Neural cell (in vitro differentiated cells): Measurements from ENCODE around the gene PANK2.

Experiments used
- EP300 ChIP-seq: fragments of 450-650 bp; conservative IDR thresholded peaks from 2 replicates; pipeline ENCODE4 v1.6.1; 2014; ENCODE audit warnings: antibody characterized with exemption, mild to moderate bottlenecking, moderate library complexity; ENCODE audit not compliant: poor library complexity, severe bottlenecking
- EZH2 ChIP-seq: fragments of 200-600, 300-800 bp; shearing (Covaris generic), sonication (generic); IDR thresholded peaks from 2 replicates; pipeline ENCODE4 v1.6.1; 2014; ENCODE audit warnings: antibody characterized with exemption, low read length, borderline replicate concordance, mild to moderate bottlenecking; ENCODE audit not compliant: insufficient read depth, poor library complexity, severe bottlenecking
- MXI1 ChIP-seq: fragments of 450-650 bp; conservative IDR thresholded peaks from 2 replicates; pipeline ENCODE4 v1.6.1; 2014; ENCODE audit warnings: antibody characterized with exemption, mild to moderate bottlenecking; ENCODE audit not compliant: poor library complexity, severe bottlenecking
- POLR2AphosphoS5 ChIP-seq: IDR thresholded peaks from 2 replicates; pipeline ENCODE4 v1.6.1; 2012
- RAD21 ChIP-seq: fragments of 450-650 bp; conservative IDR thresholded peaks from 2 replicates; pipeline ENCODE4 v1.6.1; 2014; ENCODE audit warnings: antibody characterized with exemption, mild to moderate bottlenecking, moderate library complexity
- SMC3 ChIP-seq: fragments of 450-650 bp; conservative IDR thresholded peaks from 2 replicates; pipeline ENCODE4 v1.6.1; 2014; ENCODE audit warnings: antibody characterized with exemption, mild to moderate bottlenecking, moderate library complexity; ENCODE audit not compliant: poor library complexity
- TAF1 ChIP-seq: IDR thresholded peaks from 2 replicates; pipeline ENCODE4 v1.6.1; 2012; ENCODE audit warnings: low read depth
- TF ChIP-seq, protein P1 (sequence below): fragments of 450-650 bp; IDR thresholded peaks from 2 replicates; pipeline ENCODE4 v1.5.1; 2014; ENCODE audit warnings: antibody characterized with exemption, mild to moderate bottlenecking, moderate library complexity; ENCODE audit not compliant: poor library complexity, severe bottlenecking
- TF ChIP-seq, protein P2 (sequence below): IDR thresholded peaks from 2 replicates; pipeline ENCODE4 v1.6.1; 2012; ENCODE audit warnings: borderline replicate concordance

DNA sequence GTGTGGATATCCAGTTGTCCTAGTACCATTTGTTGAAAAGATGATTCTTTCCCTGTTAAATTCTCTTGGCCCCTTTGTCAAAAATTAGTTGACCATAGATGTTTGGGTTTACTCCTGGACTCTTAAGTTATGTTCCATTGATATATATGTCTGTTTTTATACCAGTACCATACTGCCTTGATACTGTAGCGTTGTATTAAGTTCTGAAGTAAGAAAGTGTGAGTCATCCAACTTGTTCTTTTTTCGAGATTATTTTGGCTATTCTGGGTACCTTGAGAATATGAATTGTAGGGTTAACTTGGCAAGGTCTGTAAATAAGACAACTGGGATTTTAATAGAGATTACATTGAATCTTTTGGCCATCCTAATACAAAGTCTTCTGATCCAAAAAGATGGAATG is 26.5 kb downstream of the PANK2 start:
- TF ChIP-seq, protein P1, sequence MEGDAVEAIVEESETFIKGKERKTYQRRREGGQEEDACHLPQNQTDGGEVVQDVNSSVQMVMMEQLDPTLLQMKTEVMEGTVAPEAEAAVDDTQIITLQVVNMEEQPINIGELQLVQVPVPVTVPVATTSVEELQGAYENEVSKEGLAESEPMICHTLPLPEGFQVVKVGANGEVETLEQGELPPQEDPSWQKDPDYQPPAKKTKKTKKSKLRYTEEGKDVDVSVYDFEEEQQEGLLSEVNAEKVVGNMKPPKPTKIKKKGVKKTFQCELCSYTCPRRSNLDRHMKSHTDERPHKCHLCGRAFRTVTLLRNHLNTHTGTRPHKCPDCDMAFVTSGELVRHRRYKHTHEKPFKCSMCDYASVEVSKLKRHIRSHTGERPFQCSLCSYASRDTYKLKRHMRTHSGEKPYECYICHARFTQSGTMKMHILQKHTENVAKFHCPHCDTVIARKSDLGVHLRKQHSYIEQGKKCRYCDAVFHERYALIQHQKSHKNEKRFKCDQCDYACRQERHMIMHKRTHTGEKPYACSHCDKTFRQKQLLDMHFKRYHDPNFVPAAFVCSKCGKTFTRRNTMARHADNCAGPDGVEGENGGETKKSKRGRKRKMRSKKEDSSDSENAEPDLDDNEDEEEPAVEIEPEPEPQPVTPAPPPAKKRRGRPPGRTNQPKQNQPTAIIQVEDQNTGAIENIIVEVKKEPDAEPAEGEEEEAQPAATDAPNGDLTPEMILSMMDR: no peak
- TF ChIP-seq POLR2AphosphoS5 (no peak), EZH2 (no peak), TAF1 (no peak), EP300 (no peak), SMC3 (no peak), RAD21 (no peak), MXI1 (no peak)
- TF ChIP-seq, protein P2, sequence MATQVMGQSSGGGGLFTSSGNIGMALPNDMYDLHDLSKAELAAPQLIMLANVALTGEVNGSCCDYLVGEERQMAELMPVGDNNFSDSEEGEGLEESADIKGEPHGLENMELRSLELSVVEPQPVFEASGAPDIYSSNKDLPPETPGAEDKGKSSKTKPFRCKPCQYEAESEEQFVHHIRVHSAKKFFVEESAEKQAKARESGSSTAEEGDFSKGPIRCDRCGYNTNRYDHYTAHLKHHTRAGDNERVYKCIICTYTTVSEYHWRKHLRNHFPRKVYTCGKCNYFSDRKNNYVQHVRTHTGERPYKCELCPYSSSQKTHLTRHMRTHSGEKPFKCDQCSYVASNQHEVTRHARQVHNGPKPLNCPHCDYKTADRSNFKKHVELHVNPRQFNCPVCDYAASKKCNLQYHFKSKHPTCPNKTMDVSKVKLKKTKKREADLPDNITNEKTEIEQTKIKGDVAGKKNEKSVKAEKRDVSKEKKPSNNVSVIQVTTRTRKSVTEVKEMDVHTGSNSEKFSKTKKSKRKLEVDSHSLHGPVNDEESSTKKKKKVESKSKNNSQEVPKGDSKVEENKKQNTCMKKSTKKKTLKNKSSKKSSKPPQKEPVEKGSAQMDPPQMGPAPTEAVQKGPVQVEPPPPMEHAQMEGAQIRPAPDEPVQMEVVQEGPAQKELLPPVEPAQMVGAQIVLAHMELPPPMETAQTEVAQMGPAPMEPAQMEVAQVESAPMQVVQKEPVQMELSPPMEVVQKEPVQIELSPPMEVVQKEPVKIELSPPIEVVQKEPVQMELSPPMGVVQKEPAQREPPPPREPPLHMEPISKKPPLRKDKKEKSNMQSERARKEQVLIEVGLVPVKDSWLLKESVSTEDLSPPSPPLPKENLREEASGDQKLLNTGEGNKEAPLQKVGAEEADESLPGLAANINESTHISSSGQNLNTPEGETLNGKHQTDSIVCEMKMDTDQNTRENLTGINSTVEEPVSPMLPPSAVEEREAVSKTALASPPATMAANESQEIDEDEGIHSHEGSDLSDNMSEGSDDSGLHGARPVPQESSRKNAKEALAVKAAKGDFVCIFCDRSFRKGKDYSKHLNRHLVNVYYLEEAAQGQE: no peak
